Stimulated activated CD8-positive, alpha-beta memory T cell treated with anti-CD3 and anti-CD28 coated beads, Interleukin-12 subunit alpha, Interleukin-12 subunit beta, amount 100 ng/mL, for 1 hour (primary cell): ENCODE measurements around the gene OR2T10.
A peak's percentile ranks its signal among the peaks of the same experiment; 100 is the strongest.
"Not testable (repeated sequence)": the region's sequence is repeated elsewhere in the genome, so short reads cannot be mapped to it uniquely, and the experiment has no call there.

Source experiments
- DNase-seq: peaks from one replicate; pipeline ENCODE4 v3.0.0-alpha.2; 2020; ENCODE audit warnings: low read depth

Gene OR2T10

DNA sequence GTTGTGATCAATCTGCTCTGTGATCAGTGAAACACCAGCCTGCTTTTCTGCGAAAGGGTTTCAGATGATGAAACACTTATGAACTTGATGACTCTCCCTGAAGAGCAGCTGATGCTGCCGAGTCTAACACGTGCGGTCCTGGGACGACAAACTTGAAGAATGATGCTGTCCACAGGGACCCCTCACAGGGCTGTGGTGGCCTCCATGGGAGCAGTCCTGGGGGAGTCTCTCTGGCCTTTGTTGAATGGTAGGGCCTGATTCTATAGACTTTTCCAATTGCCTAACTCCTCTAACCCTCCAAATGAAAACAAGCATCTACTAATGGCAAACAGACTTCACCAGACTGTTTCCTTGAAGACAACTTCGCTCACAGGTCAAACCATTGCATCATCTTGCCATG is at the start of gene OR2T10:
TSS of gene OR2T10 (minus strand) at position 112 of the 400 bp plus-strand sequence. CDS start 3,932 bp downstream, outside the sequence.
- DNase-seq = no peak

GRCh38 chr1:248645178-248645577 is 47.7 kb upstream of the OR2T10 start, which contains the start of gene OR2T35:
Gene OR2T35, minus strand, starts transcription at chr1:248645278. Its CDS starts 6,020 bp downstream, at chr1:248639258.
- DNase-seq = not testable (repeated sequence)

GRCh38 chr1:248642971-248643651 is 45.6 kb upstream of the OR2T10 start:
- DNase-seq = not testable (repeated sequence)

DNA sequence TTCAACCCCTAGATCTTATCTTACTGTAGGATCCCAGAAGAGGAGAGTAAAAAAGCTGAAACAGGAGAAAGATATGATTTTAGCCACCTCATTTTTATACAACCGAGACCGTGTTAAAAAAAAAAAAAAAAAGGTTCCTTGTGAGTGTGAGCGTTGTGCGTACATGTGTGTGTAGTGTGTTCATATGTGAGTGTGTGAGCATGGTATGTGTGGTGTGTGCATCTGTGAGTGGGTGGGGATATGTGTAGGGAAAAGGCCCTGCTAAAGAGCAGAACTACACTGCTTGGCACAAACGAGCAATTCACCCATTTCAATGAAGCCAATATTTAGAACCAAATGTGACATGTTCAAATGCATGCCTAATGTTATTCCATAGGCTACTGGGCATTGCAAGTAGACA is 44.1 kb upstream of the OR2T10 start:
- not testable (repeated sequence) for DNase-seq

- not testable (repeated sequence) for DNase-seq
Measured at GRCh38 chr1:248640906-248641305, 43.4 kb upstream of the OR2T10 start.

DNA sequence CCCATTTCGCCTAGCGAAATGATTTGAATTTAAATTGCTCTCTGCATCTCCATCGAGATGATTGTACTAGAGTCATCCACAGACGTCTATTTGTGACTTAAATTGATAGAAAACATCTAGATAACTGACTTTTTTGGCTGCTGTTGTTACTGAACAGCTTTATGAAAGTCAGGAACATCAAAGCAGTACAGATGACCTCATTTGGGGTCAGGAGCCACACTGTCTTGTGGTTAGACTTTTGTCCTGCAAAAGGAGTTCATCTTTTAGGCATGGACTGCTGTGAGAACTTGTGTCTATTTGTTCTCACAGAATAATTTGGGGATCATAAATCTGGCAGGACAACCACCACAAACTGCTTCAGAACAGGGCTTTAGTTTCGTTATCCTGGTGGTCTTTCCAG is 42.2 kb upstream of the OR2T10 start:
- DNase-seq = not testable (repeated sequence)

DNA sequence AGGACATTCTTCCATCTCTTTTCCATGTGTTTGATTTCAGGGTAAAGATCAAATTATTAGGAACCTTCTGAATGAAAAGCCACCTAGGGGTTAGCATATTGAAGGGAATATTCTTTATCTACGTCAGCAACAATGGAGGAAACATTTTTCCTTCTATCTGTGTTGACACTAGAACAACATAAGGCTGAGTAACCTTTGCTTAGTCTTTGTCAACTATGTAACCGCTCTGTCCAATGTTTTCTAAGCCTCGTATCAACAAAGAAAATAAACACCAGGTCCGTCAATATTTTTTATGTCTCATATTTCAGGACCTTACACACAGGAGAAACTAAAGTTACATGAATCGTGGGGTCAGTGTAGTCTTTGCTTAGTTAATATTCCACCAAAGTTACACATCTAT is 39.1 kb upstream of the OR2T10 start:
- not testable (repeated sequence) for DNase-seq

- not testable (repeated sequence) for DNase-seq
Measured at GRCh38 chr1:248634991-248635390, 37.5 kb upstream of the OR2T10 start, which contains the start of gene OR2T11. Gene OR2T11, minus strand, starts transcription at chr1:248635091. Its CDS starts 7,963 bp downstream, at chr1:248627128.

DNA sequence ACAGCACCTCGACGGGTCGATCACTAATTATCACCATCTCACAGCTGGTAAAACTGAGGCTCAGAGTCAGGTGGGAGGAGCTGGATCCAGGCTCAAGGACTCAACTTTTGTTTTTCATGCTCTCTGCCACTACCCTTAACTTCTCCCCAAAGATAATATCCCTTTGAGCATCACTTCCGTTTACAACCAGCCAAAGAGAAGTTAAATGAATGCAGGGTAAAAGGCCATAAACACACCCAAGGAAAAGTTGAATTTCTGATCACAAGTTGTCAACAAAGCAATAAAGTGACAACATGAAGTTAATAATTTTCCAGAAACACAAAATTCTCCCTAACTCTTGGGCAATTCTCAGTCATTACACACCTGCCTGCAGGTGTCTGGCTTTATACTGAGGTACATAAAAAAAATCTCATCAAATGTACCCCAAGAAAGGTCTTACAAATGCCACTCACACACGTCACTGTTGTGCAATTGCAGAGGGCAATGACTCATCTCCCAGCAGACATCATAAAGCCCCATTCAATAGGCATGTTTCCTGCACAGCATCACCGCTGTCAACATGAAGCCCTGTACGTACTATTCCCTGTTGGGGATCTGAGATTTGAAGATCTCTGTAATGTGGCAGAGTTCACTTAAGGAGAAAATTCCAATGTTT is 34.0 kb upstream of the OR2T10 start:
- DNase-seq = no peak

- DNase-seq = no peak
Measured at GRCh38 chr1:248630551-248630950, 33.1 kb upstream of the OR2T10 start.

DNA sequence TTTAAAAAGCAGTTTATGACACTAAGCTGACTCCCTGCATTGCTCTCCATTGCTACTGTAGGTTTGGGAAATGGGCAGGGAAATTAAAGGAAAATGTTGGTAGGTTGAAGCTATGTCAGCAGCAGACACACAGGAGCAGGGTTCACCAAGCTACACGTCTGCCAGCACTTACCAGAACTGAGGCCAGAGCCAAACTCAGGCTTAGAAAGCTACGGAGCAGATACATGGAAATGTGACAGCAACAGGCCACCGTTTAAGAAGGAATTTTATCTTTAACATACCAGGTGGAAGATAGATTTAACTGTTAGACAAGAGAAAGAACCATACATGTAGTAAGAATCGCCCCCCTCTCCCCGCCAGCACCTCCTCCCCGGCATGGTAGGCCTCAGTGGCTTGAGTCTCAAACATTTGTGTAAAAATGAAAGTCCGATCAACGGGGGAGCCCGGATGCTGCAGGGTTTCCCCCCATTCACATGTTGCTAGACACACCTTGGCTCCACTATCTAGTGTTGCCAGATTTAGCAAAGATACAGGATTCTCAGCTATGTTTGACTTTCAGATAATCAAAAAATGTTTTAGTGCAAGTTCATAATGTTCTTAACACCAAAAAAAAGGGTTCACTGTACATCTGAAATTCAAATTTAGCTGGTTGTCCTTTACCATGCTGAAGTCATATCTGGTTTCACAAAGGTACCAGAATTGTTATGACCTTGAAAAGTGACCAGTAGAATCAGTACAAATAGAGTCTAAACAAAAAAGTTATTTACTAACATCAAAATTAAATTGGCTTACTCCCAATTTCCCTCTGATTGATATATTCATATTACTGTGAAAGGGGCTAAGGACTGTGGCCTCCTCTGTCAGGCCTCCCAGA is 30.7 kb upstream of the OR2T10 start:
- no peak for DNase-seq

- DNase-seq = no peak
Measured at GRCh38 chr1:248625971-248626370, 28.5 kb upstream of the OR2T10 start.

- DNase-seq = no peak
Measured at GRCh38 chr1:248625166-248625565, 27.7 kb upstream of the OR2T10 start.

DNA sequence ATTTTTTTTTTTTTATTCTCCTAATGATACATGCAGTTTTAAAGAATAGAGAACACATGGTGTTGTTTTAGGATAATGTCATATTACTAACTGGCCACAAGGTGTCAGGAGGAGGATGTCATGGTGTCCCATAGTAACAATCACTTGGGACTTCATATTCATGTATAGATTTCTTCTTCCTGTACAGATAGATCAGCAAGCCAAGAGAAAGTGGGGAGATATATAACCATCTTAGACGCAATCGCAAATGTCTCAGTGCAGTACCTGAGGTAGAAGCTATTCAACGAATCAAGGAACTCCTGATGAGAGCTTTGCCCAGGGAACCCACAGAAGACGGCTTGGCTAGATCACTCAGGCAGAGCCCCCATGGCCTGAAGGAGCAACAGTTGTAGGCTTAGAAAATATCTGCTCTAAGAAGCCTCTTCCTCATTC is 25.1 kb upstream of the OR2T10 start:
- no peak for DNase-seq

DNA sequence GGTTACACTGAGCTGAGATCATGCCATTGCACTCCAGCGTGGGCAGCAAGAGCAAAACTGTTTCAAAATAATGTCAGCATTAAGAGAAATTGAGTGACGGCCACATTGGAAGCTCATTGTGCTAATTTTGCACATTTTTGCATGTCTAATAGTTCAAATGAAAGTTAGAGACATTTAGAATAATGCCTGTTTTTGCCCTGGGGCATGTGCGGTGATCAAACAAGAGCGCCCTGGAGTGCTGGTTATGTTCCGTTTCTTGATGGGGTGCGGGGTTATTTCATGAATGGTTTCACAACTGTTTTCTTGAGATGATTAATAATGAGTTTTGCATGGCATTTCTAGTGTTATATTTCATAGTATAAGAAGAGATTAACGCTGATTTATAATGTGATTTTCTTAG is 24.3 kb upstream of the OR2T10 start:
- no peak for DNase-seq

DNA sequence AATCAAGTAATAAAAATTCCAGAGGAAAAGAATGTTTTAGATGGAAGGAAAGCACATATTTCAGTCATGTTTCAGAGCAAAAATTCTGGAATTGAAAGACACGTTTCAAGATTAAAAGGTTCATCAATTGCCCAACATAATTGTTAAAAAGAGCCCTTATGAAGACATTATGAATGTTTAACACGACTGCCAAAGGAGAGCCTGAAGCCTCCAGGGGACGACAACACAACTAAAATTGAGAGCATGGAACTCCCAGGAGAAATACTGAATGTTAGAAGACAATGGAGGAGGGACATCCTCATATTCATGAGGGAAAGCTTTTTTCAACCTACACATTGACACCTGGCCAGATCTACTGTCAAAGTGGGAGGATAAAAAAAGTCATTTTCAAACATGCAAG is 21.4 kb upstream of the OR2T10 start:
- peak; percentile 11 for DNase-seq

- DNase-seq = no peak
Measured at GRCh38 chr1:248618119-248618518, 20.6 kb upstream of the OR2T10 start.

DNA sequence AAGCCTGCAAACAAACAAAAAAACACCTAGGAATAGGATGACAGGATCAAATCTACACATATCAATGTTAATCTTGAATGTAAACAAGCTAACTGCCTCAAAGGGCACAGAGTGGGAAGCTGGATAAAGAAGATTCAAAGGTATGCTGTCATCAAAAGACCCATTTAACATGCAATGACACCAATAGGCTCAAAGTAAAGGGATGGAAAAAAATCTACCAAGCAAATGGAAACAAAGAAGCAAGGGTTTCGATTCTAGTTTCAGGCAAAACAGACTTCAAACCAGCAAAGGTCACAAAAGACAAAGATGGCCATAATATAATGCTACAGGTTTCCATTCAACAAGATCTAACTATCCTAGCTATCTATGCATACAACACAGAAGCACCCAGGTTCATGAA is 16.2 kb upstream of the OR2T10 start:
- no peak for DNase-seq

- no peak for DNase-seq
Measured at GRCh38 chr1:248611883-248612414, 14.4 kb upstream of the OR2T10 start.

GRCh38 chr1:248610301-248610700 is 12.8 kb upstream of the OR2T10 start:
- DNase-seq = no peak

DNA sequence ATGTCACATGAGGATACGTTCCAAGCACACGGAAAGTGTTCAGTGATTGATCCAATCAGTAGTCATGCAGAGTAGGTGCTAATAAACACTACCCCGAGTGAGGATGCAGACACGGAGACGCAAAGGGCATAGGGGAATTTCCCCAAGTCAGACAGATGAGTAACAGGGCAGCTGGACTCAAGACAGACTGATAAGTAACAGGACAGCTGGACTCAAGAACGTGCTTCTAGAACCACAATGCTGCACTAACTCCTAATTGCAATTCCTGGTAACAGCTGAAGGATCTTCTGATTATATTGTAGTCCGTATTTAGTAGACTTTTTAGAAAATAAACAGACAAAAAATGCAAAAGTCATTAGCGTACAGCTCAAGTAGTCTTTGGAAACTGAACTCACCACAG is 1.9 kb upstream of the OR2T10 start:
- no peak for DNase-seq

GRCh38 chr1:248596615-248597014 is 885 bp downstream of the OR2T10 start:
- no peak for DNase-seq
